Activated T-helper 1 cell treated with anti-CD3 and anti-CD28 coated beads, Interleukin-12 subunit alpha, Interleukin-12 subunit beta, Interleukin-2, Interleukin-4 antibody, amounts not matched to agents 30 ng/mL and 10 ng/mL and 1 ng/mL, durations not matched to agents 14 hours and 24 hours and 36 hours (primary cell): Measurements from ENCODE around the gene BACH2. TPM values are rescaled to one million over a fixed set of nuclear protein-coding genes. Genes with fewer than 3 reads are reported as not detected.
"Not testable (repeated sequence)": the region's sequence is repeated elsewhere in the genome, so short reads cannot be mapped to it uniquely, and the experiment has no call there.

ENCODE experiments used
- DNase-seq: peaks from one replicate; pipeline ENCODE4 v3.0.0; 2021; ENCODE audit warnings: low spot score
- H3K27ac Mint-ChIP-seq: one replicate; pipeline ENCODE4 v1.8.0; 2021; ENCODE audit warnings: mild to moderate bottlenecking, mixed read lengths
- H3K27me3 Mint-ChIP-seq: one replicate; pipeline ENCODE4 v1.8.0; 2022; ENCODE audit warnings: mild to moderate bottlenecking, moderate library complexity, mixed read lengths; ENCODE audit not compliant: insufficient read depth
- H3K36me3 Mint-ChIP-seq: one replicate; pipeline ENCODE4 v1.8.0; 2021; ENCODE audit warnings: low read depth, mixed read lengths
- H3K4me1 Mint-ChIP-seq: one replicate; pipeline ENCODE4 v1.8.0; 2021; ENCODE audit warnings: low read depth, mixed read lengths
- H3K4me3 Mint-ChIP-seq: one replicate; pipeline ENCODE4 v1.8.0; 2021; ENCODE audit warnings: mild to moderate bottlenecking, moderate library complexity, mixed read lengths
- H3K9me3 Mint-ChIP-seq: one replicate; pipeline ENCODE4 v1.8.0; 2021; ENCODE audit warnings: mixed read lengths
- intact Hi-C: fragments of 100-400 bp; cut with micrococcal nuclease; formaldehyde crosslinking; loops from one replicate; pipeline ENCODE4 v1.15.1; 2024
- total RNA-seq: library from RNA; stranded (reverse); gene quantifications from 2 replicates; pipeline ENCODE4 v1.2.3, GENCODE V29; 2022

The BACH2 gene
- total RNA-seq, 1 donor from 2014 or later: 68.1 TPM

GRCh38 chr6:90285611-90286381, 10.8 kb downstream of the BACH2 start:
- H3K36me3 Mint-ChIP-seq: peaks cover 49% of the 10 kb centered on the region
- peak overlapping the region; percentile 97 for H3K27ac Mint-ChIP-seq
- DNase-seq: peak; percentile 47
- H3K4me1 Mint-ChIP-seq: peaks cover 89% of the 10 kb centered on the region
- H3K27me3 Mint-ChIP-seq: peaks cover 3% of the 10 kb centered on the region
- peaks cover 20% of the 10 kb centered on the region for H3K9me3 Mint-ChIP-seq
- H3K4me3 Mint-ChIP-seq: peak overlapping the region; percentile 79
- intact Hi-C loops: loop anchor here (1.0 to 5.0 kb wide), 9 partner anchors 9 to 458 kb away; partner anchors contain the start of genes CASP8AP2 and MAP3K7

- peak overlapping the region; percentile 79 for H3K4me3 Mint-ChIP-seq
- H3K36me3 Mint-ChIP-seq: peaks cover 41% of the 10 kb centered on the region
- peaks cover 20% of the 10 kb centered on the region for H3K9me3 Mint-ChIP-seq
- no peaks in the 10 kb centered on the region for H3K27me3 Mint-ChIP-seq
- H3K4me1 Mint-ChIP-seq: peaks cover 89% of the 10 kb centered on the region
- H3K27ac Mint-ChIP-seq: peak overlapping the region; percentile 97
- no peak for DNase-seq
- intact Hi-C loops: loop anchor here (1.0 to 5.0 kb wide), 9 partner anchors 9 to 458 kb away; partner anchors contain the start of genes CASP8AP2 and MAP3K7
These were observed 11.6 kb downstream of the BACH2 start for GRCh38 chr6:90285042-90285481.

DNA sequence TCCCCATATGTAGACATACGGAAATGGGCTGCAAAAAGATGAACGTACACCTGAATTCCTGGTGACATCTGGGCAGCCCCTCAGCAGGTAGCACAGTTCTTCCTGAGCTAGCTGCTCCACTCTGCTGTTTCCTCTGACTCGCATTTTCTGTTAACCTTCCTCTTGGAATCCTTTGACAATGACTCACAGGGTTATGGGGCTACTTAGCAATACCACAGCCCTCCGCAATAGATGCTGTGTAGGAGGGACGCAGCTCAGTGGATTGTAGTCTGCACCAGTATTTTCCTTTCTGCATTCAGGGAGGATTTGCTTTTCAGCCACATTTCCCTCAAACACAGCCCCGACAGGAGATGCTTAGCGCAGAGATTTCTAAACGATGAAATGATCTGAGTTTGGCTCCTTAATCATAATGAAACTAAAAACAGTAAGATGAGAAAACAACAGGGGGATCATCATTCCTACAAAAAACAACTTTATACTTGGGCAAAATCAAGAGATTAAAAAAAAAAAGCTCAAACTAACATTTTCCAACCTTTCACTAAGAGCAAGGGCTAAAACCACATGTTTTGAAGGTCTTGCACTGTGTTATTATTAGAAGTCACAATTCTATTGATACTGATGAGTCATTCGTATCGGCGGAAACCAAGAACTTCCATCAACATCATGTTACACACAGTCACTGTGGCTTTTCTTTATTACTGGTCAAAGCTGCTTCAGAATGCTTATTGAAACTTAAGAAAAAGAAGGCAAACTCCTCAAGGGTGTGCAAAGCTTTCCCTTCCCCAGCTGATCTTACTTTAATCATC, 12.2 kb downstream of the BACH2 start:
- Mint-ChIP-seq H3K36me3 (peaks cover 37% of the 10 kb centered on the region), H3K4me3 (peak overlapping the region; percentile 79), H3K27ac (peak overlapping the region; percentile 97), H3K27me3 (no peaks in the 10 kb centered on the region), H3K9me3 (peaks cover 20% of the 10 kb centered on the region), H3K4me1 (peaks cover 92% of the 10 kb centered on the region)
- intact Hi-C loops: loop anchor here (1.0 to 5.0 kb wide), 26 partner anchors 10 to 457 kb away; partner anchors contain the start of genes CASP8AP2 and MAP3K7
- peak; percentile 46 for DNase-seq

- Mint-ChIP-seq H3K4me3 (peak overlapping the region; percentile 15), H3K27ac (peak overlapping the region; percentile 69), H3K9me3 (peaks cover 16% of the 10 kb centered on the region), H3K36me3 (peaks cover 24% of the 10 kb centered on the region), H3K4me1 (peaks cover 90% of the 10 kb centered on the region)
- DNase-seq, intact Hi-C loops, H3K27me3 Mint-ChIP-seq: not testable (repeated sequence)
These were observed 14.4 kb downstream of the BACH2 start for GRCh38 chr6:90282265-90282664.

- Mint-ChIP-seq H3K36me3 (peaks cover 30% of the 10 kb centered on the region), H3K4me1 (peaks cover 87% of the 10 kb centered on the region), H3K4me3 (peak overlapping the region; percentile 55), H3K27me3 (no peaks in the 10 kb centered on the region), H3K27ac (peak overlapping the region; percentile 25), H3K9me3 (peaks cover 8% of the 10 kb centered on the region)
- intact Hi-C loops: no loop called here
- DNase-seq: no peak
These were observed 18.5 kb downstream of the BACH2 start for GRCh38 chr6:90278129-90278528.

DNA sequence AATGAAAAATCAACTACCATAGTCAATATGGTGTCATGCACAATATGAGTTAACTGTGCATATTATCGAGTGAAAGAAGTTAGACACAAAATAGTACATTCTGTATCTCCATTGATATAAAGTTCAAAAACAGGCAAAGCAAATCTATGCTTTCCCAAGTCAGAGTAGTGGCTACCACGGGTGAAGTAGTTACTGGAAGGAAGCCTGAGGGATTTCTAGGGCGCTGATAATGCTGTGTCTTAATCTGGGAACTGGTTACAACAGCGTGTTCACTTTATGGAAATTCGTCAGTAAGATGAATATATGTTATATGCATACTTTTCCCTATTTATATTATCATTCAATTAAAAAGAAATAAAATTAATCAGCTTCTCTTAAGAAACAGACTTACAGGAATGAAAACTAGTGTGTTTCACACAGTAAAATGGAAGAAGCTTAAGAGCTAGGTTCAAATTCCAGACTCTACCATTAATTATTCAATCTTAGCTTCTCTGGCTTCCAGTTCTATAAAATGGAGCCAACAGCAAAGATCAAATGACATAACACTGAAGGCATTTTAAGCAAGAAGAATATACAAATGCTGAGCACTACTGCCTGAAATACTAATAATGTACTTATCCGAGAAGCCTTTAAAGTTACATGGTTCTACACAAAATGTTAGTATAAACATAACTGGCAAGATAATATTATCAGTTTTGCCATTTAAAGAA, 19.2 kb downstream of the BACH2 start:
- Mint-ChIP-seq H3K4me1 (peaks cover 87% of the 10 kb centered on the region), H3K27ac (peak overlapping the region; percentile 15), H3K36me3 (peaks cover 28% of the 10 kb centered on the region), H3K9me3 (peaks cover 4% of the 10 kb centered on the region), H3K27me3 (no peaks in the 10 kb centered on the region), H3K4me3 (no peak overlapping the region)
- intact Hi-C loops: no loop called here
- DNase-seq: no peak

- peaks cover 10% of the 10 kb centered on the region for H3K9me3 Mint-ChIP-seq
- DNase-seq: peak; percentile 75
- intact Hi-C loops: loop anchor here (1.0 kb wide), 16 partner anchors 10 to 249 kb away; partner anchors contain the start of gene BACH2
- H3K27me3 Mint-ChIP-seq: no peaks in the 10 kb centered on the region
- H3K4me3 Mint-ChIP-seq: peak overlapping the region; percentile 75
- peak overlapping the region; percentile 94 for H3K27ac Mint-ChIP-seq
- peaks cover 41% of the 10 kb centered on the region for H3K36me3 Mint-ChIP-seq
- H3K4me1 Mint-ChIP-seq: peaks cover 86% of the 10 kb centered on the region
These were observed 22.1 kb downstream of the BACH2 start for GRCh38 chr6:90274451-90275030.

- intact Hi-C loops: loop anchor here (1.0 kb wide), 16 partner anchors 10 to 249 kb away; partner anchors contain the start of gene BACH2
- peaks cover 43% of the 10 kb centered on the region for H3K36me3 Mint-ChIP-seq
- DNase-seq: no peak
- H3K9me3 Mint-ChIP-seq: peaks cover 10% of the 10 kb centered on the region
- peaks cover 86% of the 10 kb centered on the region for H3K4me1 Mint-ChIP-seq
- H3K27me3 Mint-ChIP-seq: no peaks in the 10 kb centered on the region
- H3K27ac Mint-ChIP-seq: peak overlapping the region; percentile 94
- peak overlapping the region; percentile 75 for H3K4me3 Mint-ChIP-seq
These were observed 22.8 kb downstream of the BACH2 start for GRCh38 chr6:90273863-90274262.

GRCh38 chr6:90272895-90273294, 23.7 kb downstream of the BACH2 start:
- no peaks in the 10 kb centered on the region for H3K27me3 Mint-ChIP-seq
- H3K27ac Mint-ChIP-seq: peak overlapping the region; percentile 56
- H3K4me3 Mint-ChIP-seq: peak overlapping the region; percentile 25
- peaks cover 83% of the 10 kb centered on the region for H3K4me1 Mint-ChIP-seq
- H3K9me3 Mint-ChIP-seq: peaks cover 10% of the 10 kb centered on the region
- H3K36me3 Mint-ChIP-seq: peaks cover 45% of the 10 kb centered on the region
- no peak for DNase-seq
- intact Hi-C loops: no loop called here

- no peak for DNase-seq
These were observed 24.8 kb downstream of the BACH2 start for GRCh38 chr6:90271831-90272230.

DNA sequence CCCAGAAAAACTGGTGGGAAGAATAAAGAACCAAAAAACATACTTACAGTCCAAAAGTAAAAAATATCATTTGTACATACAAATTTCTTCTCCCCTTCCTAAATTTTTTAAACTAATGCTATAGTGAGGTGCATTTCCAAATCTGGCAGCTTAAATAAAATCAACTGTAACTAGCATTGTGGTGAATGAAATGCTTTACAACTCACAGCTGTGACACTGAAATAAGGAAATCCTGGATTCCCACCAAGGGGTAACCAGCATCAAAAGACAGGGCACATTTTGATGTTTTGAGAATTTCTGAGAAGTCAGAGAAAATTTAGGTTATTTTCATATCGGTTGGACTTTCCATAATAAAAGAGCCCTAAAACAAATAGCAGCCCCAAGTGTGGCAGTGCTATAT, 27.3 kb downstream of the BACH2 start:
- Mint-ChIP-seq H3K4me3 (no peak overlapping the region), H3K9me3 (peaks cover 10% of the 10 kb centered on the region), H3K27ac (peak overlapping the region; percentile 27), H3K27me3 (no peaks in the 10 kb centered on the region), H3K4me1 (peaks cover 94% of the 10 kb centered on the region), H3K36me3 (peaks cover 45% of the 10 kb centered on the region)
- no peak for DNase-seq
- intact Hi-C loops: no loop called here

More at GRCh38 chr6:90271831-90272230, 24.8 kb downstream of the BACH2 start:
- intact Hi-C loops: loop anchor here (1.0 kb wide), 1 partner anchor 9 kb away; no protein-coding TSS in a partner anchor
- H3K27me3 Mint-ChIP-seq: no peaks in the 10 kb centered on the region
- peaks cover 86% of the 10 kb centered on the region for H3K4me1 Mint-ChIP-seq
- peaks cover 10% of the 10 kb centered on the region for H3K9me3 Mint-ChIP-seq
- peaks cover 48% of the 10 kb centered on the region for H3K36me3 Mint-ChIP-seq
- H3K27ac Mint-ChIP-seq: peak overlapping the region; percentile 56
- peak overlapping the region; percentile 25 for H3K4me3 Mint-ChIP-seq

- no peak for DNase-seq
- H3K27me3 Mint-ChIP-seq: no peaks in the 10 kb centered on the region
- H3K9me3 Mint-ChIP-seq: peaks cover 10% of the 10 kb centered on the region
- peaks cover 46% of the 10 kb centered on the region for H3K36me3 Mint-ChIP-seq
- peak overlapping the region; percentile 54 for H3K4me3 Mint-ChIP-seq
- intact Hi-C loops: no loop called here
- peak overlapping the region; percentile 77 for H3K27ac Mint-ChIP-seq
- peaks cover 94% of the 10 kb centered on the region for H3K4me1 Mint-ChIP-seq
These were observed 28.5 kb downstream of the BACH2 start for GRCh38 chr6:90268178-90268577.
